NOMO-1 treated with dmso at 0.1 percent for 144 hours (cell line): ENCODE results near the gene CTPS1.

Source experiments
- DNase-seq: peaks from one replicate; lab custom pipeline; 2025; ENCODE audit not compliant: unreplicated experiment; lab: John Stamatoyannopoulos, UW

The CTPS1 gene

DNA sequence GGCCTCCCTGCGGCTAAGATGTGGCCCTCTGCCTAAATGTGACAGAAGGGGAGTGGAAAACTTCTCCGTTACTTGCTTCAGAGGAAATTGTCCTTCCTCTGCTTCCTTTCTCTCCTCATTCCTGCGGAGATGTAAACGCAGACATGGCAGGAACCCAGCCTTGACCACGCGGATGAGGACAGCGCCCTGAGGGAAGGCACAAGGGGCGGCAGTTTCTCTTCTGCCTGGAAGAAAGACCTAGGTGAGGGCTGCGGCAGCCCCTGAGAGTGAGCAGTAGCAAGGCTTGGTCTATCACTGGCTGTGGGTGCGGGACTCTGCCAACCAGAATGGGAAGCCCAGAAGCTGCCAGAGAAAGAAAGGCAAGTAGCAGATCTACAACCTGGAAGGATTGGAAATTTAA, 14.0 kb upstream of the CTPS1 start:
- DNase-seq: no peak

DNA sequence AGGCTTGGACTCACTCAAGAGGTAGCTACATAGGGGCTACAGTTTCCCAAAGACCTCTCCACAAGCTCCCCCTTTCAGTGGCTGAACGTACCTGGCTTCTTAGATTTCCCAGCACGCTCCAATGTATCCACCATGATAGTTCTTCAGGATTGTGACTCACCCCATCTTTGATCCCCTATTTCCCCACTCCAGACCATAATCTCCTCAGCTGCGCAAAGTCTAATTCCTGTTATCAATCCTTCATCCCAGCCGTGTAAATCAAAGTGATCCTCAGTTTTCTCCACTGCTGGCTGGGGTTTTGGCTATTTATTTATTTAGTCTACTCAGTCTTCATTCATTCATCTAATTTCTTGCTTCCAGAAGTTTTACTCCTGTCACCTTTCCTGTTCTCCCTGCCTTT, 13.1 kb upstream of the CTPS1 start:
- DNase-seq: no peak

GRCh38 chr1:40969445-40969844, 10.1 kb upstream of the CTPS1 start:
- DNase-seq: no peak

- DNase-seq: peak; percentile 16
Observed at GRCh38 chr1:40971966-40972365, 7.5 kb upstream of the CTPS1 start.

DNA sequence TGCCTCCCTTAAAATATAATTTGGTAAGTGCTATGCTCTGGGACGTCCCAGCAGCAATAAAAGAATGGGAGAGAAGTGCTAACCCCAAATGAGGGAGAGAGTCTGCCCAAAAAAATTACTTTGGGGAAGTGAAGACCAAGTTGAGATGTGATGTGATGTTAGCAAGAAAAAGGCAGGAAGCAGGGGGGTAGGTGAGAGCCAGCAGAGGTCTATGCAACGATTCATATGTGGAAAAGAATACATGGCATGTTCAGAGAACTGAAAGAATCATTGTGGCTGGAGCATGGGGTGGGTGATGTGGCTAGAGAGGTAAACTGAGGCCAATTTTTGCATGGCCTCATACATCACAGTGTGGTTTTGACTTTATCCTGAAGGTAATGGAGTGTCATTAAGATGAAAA, 5.6 kb upstream of the CTPS1 start:
- DNase-seq: peak; percentile 9

DNA sequence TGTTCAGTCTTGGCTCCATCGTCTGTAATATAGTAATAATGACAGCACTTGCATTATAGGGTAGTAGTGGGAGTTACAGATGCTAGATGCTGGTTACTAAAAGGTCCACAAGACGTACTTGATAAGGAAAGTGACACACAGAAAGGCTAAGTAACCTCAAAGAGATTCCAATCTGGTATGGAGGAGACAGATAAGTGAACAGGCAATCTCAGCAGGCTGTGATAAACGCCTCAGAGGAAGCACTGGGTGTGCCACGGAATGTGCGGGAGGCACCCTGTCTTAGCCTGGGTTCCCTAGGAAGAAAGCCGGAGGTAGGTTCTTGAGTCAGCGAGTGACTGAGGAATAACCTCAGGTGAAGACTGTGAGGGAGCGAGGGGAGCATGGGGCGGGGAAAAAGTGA, 4.6 kb upstream of the CTPS1 start:
- DNase-seq: no peak

DNA sequence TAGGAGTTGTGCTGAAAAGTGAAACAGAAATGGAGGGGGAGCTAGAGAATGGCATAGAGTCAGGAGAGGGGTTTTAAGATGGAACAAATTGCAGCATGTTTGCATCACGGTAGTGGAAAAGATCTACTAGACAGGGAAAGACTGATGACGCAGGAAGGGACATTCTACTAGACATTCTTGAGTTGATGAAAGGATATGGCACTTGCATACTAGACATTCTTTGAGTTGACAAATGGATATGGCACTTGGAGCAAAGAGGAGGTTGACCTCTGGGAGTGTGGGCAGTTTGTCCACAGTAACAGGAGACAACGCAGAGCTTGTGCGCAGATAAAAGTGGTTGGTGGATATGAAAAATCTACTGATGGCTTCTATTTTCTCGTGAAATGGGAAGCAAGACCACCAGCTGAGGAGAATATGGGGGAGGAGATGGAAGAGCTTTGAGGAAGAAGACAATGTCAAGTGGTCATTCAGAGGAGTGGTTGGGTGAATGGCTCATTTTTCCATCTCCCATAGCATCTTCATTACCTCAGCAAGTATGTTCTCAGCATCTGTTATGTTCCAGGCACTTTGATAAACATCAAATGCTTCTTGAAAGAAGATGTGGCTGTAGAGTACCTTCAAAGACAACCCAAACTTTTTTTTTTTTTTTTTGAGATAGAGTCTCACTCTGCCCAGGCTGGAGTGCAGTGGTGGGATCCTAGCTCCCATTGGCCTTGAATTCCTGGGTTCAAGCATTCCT, 2.4 kb upstream of the CTPS1 start:
- no peak for DNase-seq

DNA sequence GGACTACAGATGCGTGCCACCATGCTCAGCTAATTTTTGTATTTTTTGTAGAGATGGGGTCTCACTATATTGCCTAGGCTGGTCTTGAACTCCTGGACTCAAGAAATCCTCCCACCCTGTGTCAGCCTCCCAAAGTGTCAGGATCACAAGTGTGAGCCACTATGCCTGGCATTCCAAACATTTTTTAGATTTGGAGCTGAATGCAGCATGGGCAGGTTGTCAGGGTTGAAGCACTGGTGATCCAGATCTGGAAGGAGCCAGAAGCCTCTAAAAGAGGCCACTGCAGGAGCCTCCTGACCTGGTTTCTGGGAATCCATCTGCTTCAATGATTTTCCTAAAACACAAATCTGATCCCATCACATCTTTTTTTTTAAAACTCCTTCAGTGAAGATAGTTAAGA, 1.8 kb upstream of the CTPS1 start:
- DNase-seq: no peak

GRCh38 chr1:40978886-40979240, 633 bp upstream of the CTPS1 start:
- DNase-seq: no peak

DNA sequence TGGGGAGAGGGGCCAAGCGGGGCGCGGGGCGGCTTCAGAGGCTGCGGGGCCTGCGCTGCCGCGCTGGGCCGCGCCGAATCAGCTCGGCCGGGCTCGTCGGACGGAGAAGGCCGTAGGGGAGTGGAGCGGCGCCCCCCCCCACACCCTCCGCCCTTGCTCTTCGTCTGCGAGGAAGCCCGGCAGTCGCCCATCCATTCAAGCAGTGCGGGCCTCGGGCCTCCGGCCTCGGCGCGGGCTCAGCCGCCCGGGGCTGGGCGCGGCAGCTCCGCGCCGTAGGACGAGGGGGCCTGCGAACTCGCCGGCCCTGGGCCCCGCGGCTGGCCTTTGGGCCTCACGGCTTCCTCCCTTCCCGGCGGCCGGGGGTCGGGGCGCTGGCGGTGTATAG, 564 bp downstream of the CTPS1 start:
- DNase-seq: no peak

DNA sequence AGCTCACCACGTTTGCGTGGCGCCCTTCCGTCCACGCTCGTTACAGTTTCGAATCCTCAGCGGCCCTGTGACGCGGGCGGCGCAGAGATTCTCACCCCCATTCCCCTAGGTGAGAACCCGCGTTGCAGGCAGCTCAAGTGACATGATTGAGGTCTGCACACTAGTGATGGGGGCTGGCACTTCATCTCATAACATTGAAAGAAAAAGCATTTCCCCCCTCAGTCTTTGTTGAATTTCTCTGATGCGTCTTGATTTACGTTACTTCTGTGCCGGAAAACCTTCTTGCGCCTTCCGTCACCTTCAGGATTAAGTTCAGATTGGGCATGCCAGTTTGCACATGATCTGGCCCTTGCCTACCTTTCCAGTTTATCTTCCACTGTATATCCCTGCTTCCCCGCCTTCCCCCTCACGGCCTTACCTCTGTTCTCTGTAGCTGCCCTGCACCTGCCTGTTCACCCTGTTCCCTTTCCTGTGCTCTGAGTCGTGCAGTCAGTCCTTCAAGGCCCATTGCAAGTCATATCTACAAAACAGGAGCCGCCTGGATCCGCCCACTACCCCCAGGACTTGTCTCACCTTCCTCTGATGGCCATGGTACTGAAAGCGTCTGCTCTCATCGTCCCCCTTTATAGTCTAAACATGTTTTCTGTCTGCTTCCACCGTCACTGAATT, 1.1 kb downstream of the CTPS1 start:
- DNase-seq: peak; percentile 15

GRCh38 chr1:40981691-40982448, 2.4 kb downstream of the CTPS1 start:
- DNase-seq: no peak

- DNase-seq: no peak
Observed at GRCh38 chr1:40982721-40983120, 3.2 kb downstream of the CTPS1 start.

DNA sequence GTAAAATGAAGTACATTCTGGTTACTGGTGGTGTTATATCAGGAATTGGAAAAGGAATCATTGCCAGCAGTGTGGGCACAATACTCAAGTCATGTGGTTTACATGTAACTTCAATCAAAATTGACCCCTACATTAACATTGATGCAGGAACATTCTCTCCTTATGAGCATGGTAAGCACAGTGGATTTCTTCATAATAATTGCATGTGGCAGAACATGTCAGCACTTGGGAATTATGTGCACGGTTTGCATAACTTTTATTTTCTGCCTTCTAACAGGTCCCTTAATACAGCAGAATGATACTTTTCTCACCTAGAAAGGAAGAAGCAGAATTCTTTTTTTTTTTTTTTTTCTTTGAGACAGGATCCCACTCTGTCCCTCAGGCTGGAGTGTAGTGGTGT, 3.8 kb downstream of the CTPS1 start:
- DNase-seq: no peak

- no peak for DNase-seq
Observed at GRCh38 chr1:40984066-40984465, 4.6 kb downstream of the CTPS1 start.

DNA sequence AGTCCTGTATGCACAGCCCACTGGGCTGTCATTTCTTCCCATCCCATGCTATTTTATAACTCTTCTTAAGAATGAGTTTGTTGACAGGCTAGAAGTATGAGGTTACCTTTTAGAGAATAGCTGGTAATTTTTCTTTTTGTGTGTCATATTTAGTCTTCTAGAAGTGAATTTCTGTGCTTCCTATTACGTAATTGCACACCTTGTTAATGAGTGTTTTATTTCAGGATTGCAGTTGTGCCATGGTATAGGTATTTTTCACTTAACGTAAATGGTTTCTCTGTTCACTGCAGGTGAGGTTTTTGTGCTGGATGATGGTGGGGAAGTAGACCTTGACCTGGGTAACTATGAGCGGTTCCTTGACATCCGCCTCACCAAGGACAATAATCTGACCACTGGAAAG, 5.0 kb downstream of the CTPS1 start:
- no peak for DNase-seq

DNA sequence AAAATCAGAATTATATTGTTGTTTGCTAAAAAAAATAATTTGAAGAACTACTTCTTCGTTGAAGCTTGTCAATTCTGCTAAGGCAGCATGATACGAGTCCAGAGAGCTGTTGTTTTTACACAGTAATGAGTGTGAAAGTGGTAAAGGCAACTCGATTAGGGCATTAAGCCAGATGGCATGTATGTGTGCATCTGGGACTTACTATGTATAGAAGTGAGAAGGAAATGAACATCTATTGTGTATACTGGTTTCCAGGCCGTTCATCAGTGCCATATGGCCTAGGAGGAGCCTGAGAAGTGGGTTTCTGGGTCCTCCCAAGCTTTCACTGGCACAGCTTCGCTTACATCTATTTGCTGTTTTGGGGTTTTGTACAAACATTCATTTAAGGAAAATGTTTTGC, 5.7 kb downstream of the CTPS1 start:
- DNase-seq: no peak

- no peak for DNase-seq
Observed at GRCh38 chr1:40985875-40986274, 6.4 kb downstream of the CTPS1 start.

- no peak for DNase-seq
Observed at GRCh38 chr1:40986328-40986783, 6.9 kb downstream of the CTPS1 start.

DNA sequence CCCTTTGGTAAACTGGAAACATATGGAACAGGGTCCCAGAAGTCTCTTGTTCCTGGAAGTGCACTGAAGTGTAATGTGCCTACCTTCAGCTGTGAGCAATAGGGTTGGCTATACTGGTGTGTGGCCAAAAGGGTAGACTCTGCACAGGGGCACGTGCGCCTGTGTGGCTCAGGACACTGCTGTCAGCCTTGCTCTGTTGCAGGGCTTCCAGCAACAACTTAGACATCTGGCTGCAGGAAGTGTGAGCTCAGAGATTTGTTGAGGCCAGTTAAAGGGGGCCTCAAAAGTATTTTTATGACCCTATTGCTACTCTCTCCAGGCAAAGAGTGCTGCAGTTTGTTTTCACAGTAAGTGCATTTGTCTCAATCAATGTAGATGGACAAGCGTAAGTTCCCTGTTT, 7.5 kb downstream of the CTPS1 start:
- no peak for DNase-seq

DNA sequence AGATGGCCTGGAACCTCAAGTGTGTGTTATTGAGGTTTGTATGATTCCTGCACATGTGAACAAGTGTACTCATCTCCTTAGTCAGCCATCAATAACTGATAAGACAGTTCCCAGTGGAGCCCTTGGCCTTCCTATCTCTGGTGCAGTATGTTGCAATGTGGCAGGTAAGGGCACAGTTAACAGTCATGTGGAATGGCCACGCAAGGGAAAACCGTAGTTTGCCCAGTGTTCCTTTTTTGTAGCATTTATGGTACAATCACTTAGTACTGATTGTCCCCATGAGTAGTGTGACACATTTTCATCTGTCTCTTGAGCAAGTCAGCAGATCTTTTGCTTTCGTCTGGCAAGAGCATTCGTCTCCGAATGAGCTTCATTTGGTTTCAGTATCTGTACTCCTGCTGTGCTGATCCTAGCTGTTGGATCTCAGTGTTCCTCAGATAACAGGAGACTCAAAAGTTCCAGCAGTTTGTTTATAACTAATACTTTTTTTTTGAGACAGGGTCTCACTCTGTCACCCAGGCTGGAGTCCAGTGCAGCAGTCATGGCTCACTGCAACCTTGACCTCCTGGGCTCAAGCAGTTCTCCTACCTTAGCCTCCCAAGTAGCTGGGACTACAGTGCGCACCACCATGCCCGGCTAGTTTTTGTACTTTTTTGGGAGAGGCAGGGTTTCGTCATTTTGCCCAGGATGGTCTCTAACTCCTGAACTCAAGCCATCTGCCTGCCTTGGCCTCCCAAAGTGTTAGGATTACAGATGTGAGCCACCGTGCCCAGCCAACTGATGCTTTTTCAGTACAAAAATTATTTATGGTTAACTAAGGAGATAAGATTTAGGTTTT, 8.2 kb downstream of the CTPS1 start:
- no peak for DNase-seq
